Neural cell (in vitro differentiated cells): ENCODE results near the gene FRMD4B.

Experiments used
- EP300 ChIP-seq: fragments of 450-650 bp; conservative IDR thresholded peaks from 2 replicates; pipeline ENCODE4 v1.6.1; 2014; ENCODE audit warnings: antibody characterized with exemption, mild to moderate bottlenecking, moderate library complexity; ENCODE audit not compliant: poor library complexity, severe bottlenecking
- POLR2AphosphoS5 ChIP-seq: IDR thresholded peaks from 2 replicates; pipeline ENCODE4 v1.6.1; 2012
- RAD21 ChIP-seq: fragments of 450-650 bp; conservative IDR thresholded peaks from 2 replicates; pipeline ENCODE4 v1.6.1; 2014; ENCODE audit warnings: antibody characterized with exemption, mild to moderate bottlenecking, moderate library complexity
- TAF1 ChIP-seq: IDR thresholded peaks from 2 replicates; pipeline ENCODE4 v1.6.1; 2012; ENCODE audit warnings: low read depth
- TF ChIP-seq, protein P1 (sequence below): fragments of 450-650 bp; IDR thresholded peaks from 2 replicates; pipeline ENCODE4 v1.5.1; 2014; ENCODE audit warnings: antibody characterized with exemption, mild to moderate bottlenecking, moderate library complexity; ENCODE audit not compliant: poor library complexity, severe bottlenecking

DNA sequence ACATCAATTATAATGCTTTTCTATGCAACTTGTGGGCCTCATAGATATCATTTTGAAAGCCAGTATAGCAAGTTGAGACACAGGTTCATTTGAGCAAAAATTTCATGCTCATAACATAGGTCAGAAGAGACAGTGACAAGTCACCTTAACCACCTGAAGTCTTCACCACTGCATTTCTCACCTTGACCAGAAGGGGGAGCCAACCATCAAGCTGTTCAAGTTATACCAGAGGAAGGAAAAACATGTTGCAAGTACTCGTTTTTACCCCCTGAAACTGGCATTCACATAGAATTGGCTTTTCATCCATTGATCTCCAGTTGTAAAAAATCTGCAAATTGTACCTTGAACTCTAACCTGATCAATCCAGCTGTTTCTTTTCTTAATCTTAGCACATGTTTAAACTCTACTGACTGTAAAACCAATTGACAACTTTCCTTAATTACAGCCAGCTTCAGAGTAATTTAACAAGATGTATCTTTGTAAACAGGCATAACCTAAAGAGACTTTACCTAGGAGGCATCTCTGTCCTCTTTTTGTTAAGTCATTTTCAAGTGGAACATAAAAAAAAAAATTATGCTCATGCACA is 264.9 kb downstream of the FRMD4B start:
- TF ChIP-seq, protein P1, sequence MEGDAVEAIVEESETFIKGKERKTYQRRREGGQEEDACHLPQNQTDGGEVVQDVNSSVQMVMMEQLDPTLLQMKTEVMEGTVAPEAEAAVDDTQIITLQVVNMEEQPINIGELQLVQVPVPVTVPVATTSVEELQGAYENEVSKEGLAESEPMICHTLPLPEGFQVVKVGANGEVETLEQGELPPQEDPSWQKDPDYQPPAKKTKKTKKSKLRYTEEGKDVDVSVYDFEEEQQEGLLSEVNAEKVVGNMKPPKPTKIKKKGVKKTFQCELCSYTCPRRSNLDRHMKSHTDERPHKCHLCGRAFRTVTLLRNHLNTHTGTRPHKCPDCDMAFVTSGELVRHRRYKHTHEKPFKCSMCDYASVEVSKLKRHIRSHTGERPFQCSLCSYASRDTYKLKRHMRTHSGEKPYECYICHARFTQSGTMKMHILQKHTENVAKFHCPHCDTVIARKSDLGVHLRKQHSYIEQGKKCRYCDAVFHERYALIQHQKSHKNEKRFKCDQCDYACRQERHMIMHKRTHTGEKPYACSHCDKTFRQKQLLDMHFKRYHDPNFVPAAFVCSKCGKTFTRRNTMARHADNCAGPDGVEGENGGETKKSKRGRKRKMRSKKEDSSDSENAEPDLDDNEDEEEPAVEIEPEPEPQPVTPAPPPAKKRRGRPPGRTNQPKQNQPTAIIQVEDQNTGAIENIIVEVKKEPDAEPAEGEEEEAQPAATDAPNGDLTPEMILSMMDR, result peak; percentile 86
- TF ChIP-seq EP300 (no peak), RAD21 (peak; percentile 78), POLR2AphosphoS5 (no peak), TAF1 (no peak)
